Effector memory CD8-positive, alpha-beta T cell (primary cell): ENCODE data around the gene TRPM4.
"Not testable (repeated sequence)": the region's sequence is repeated elsewhere in the genome, so short reads cannot be mapped to it uniquely, and the experiment has no call there.

Source experiments
- ATAC-seq: fragments of 150-1000 bp; cut with Tn5 transposase; replicated peaks from 2 replicates; pipeline ENCODE4 v1.10.0; 2021; ENCODE audit warnings: mild to moderate bottlenecking, moderate library complexity
- DNase-seq, 3 experiments: peaks; one replicate each; pipeline ENCODE4 v3.0.0; 2021
- H3K27ac Mint-ChIP-seq, 2 donors: one replicate each; pipeline ENCODE4 v1.8.0; 2022; ENCODE audit warnings: mild to moderate bottlenecking in 2 of 2, mixed read lengths in 2 of 2, moderate library complexity in 2 of 2
- H3K27me3 Mint-ChIP-seq, 2 donors: one replicate each; pipeline ENCODE4 v1.8.0; 2022; ENCODE audit warnings: mixed read lengths in 2 of 2
- H3K36me3 Mint-ChIP-seq: one replicate; pipeline ENCODE4 v1.8.0; 2022; ENCODE audit warnings: mild to moderate bottlenecking, moderate library complexity, mixed read lengths; ENCODE audit not compliant: insufficient read depth
- H3K4me1 Mint-ChIP-seq, 2 donors: one replicate each; pipeline ENCODE4 v1.8.0; 2022; ENCODE audit warnings: low read depth in 2 of 2, mixed read lengths in 2 of 2
- H3K4me3 Mint-ChIP-seq, 2 donors: one replicate each; pipeline ENCODE4 v1.8.0; 2022; ENCODE audit warnings: mild to moderate bottlenecking in 2 of 2, mixed read lengths in 2 of 2, moderate library complexity in 2 of 2
- H3K9me3 Mint-ChIP-seq, 2 donors: one replicate each; pipeline ENCODE4 v1.8.0; 2022; ENCODE audit warnings: mixed read lengths in 2 of 2

The TRPM4 gene

GRCh38 chr19:49119411-49120324 is 37.9 kb upstream of the TRPM4 start, which contains the start of gene PPFIA3:
Gene PPFIA3 (plus strand): TSS chr19:49119544. CDS start chr19:49127874, 8,330 bp downstream.
- peak within 1 kb of the TSS; percentile 93 to 97 for H3K27ac Mint-ChIP-seq
- H3K9me3 Mint-ChIP-seq, result no peaks in the 10 kb centered on the region
- H3K36me3 Mint-ChIP-seq, result peaks cover 6% of the 10 kb centered on the region
- H3K4me3 Mint-ChIP-seq, result peak within 1 kb of the TSS; percentile 90 to 96
- ATAC-seq (no peak), DNase-seq (peak in 2 of 3 experiments; percentile 18 to 21)
- H3K27me3 Mint-ChIP-seq, result no peaks in the 10 kb centered on the region
- peaks cover 32 to 33% of the 10 kb centered on the region in 2 donors for H3K4me1 Mint-ChIP-seq

DNA sequence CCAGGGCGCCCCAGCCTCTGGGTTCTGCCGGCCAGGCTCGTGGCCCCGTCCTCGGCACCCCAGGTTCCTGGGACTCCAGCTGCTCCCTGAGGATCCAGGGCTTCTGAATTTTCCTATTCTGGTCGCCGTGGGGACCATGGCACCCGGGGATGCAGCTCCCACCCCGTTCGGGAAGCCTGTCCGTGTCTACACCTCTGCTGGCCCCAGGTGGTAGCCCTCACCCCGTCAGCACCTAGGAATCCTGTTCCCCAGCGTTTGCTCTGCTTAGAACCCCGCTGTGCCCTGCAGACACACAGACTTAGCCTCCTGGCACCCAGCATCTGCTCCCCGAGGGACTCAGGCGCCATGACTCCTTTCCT is 37.3 kb upstream of the TRPM4 start:
- H3K36me3 Mint-ChIP-seq, result peaks cover 6% of the 10 kb centered on the region
- no peak for DNase-seq
- peak overlapping the region; percentile 90 to 96 for H3K4me3 Mint-ChIP-seq
- no peaks in the 10 kb centered on the region for H3K27me3 Mint-ChIP-seq
- no peak overlapping the region for H3K27ac Mint-ChIP-seq
- ATAC-seq, result no peak
- peaks cover 27 to 28% of the 10 kb centered on the region in 2 donors for H3K4me1 Mint-ChIP-seq
- H3K9me3 Mint-ChIP-seq, result no peaks in the 10 kb centered on the region

DNA sequence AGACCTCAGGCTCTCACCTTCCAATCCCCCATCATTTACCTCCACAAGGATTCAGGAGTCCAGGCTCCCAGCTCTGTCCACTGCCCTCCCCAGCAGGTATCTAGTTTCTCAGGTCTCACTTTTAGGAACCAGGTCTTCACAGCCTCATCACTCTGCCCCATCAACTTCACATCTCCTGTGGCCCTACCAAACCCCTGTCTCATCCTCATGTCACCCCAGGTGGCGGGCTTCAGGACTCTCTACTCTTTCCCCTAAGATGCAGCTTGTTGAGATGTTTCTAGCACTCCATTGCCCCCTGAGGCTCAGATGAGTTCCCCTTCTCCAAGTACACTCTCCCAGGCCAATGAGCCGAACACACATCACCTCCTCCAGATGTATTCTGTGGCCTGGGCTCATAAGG is 36.7 kb upstream of the TRPM4 start:
- H3K9me3 Mint-ChIP-seq, result no peaks in the 10 kb centered on the region
- DNase-seq (no peak), ATAC-seq (no peak)
- H3K27me3 Mint-ChIP-seq, result no peaks in the 10 kb centered on the region
- no peak overlapping the region for H3K27ac Mint-ChIP-seq
- peak overlapping the region; percentile 90 to 96 for H3K4me3 Mint-ChIP-seq
- peaks cover 23 to 28% of the 10 kb centered on the region in 2 donors for H3K4me1 Mint-ChIP-seq
- H3K36me3 Mint-ChIP-seq, result peaks cover 6% of the 10 kb centered on the region

DNA sequence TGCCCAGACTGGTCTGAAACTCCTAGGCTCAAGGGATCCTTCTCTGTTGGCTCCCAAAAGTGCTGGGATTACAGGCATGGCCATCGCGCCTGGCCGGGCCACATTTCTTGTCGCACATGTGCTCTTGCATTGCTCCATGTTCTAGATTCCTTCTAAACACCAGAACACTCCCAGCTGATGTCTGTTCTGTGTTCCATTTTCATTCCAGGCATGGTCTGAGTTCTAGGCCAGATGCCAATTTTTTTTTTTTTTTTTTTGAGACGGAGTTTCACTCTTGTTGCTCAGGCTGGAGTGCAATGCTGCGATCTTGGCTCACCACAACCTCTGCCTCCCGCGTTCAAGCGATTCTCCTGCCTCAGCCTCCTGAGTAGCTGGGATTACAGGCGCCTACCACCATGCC is 35.8 kb upstream of the TRPM4 start:
- ATAC-seq, H3K27me3 Mint-ChIP-seq, H3K4me3 Mint-ChIP-seq, H3K36me3 Mint-ChIP-seq, H3K27ac Mint-ChIP-seq, DNase-seq, H3K9me3 Mint-ChIP-seq: not testable (repeated sequence)
- peaks cover 22 to 23% of the 10 kb centered on the region in 2 donors for H3K4me1 Mint-ChIP-seq

DNA sequence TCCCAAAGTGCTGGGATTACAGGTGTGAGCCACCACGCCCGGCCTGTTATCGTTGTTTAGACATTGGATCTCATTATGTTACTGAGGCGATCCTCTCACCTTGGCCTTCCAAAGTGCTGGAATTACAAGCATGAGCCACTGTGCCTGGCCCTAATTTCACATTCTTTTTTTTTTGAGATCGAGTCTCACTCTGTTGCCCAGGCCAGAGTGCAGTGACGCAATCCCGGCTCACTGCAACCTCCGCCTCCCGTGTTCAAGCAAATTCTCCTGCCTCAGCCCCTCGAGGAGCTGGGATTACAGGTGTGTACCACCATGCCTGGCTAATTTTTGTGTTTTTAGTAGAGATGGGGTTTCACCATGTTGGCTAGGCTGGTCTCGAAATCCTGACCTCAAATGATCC is 34.3 kb upstream of the TRPM4 start:
- H3K36me3 Mint-ChIP-seq, H3K4me3 Mint-ChIP-seq, DNase-seq, H3K9me3 Mint-ChIP-seq, H3K27me3 Mint-ChIP-seq, H3K27ac Mint-ChIP-seq, ATAC-seq: not testable (repeated sequence)
- H3K4me1 Mint-ChIP-seq, result peaks cover 13 to 15% of the 10 kb centered on the region in 2 donors

DNA sequence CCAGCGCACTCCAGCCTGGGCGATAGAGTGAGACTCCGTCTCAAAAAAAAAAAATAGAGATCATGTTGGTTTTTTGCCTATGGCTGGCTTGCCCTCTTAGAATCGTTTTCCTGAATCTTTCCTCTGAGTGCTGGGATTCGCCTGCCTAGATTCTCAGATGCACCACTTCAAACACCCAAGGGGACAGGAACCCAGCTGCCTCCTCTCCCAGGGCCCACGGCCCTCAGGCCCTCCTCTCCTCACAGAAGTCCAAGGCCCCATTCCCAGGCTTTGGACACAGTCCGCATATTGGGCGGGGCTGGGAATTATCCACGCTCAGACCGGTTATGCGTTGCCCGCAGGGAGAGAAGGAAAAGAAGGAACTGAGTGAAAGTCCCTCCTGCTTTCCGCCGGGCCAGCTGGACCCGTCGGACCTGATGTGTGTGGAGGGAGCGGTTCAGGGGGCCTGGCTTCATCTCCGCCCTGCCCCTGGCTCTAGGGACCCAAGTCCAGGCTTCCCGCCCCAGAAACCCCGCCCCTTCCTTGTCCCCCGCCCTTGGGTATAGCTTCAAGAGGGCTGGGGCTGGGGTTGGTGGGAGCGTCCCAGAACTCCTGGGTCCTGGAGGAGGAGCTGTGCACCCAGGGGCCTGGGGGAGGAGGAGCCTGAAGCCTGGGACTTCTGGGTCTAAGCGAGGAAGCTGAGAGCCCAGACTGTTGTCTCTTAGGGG is 32.4 kb upstream of the TRPM4 start:
- no peak overlapping the region for H3K4me3 Mint-ChIP-seq

DNA sequence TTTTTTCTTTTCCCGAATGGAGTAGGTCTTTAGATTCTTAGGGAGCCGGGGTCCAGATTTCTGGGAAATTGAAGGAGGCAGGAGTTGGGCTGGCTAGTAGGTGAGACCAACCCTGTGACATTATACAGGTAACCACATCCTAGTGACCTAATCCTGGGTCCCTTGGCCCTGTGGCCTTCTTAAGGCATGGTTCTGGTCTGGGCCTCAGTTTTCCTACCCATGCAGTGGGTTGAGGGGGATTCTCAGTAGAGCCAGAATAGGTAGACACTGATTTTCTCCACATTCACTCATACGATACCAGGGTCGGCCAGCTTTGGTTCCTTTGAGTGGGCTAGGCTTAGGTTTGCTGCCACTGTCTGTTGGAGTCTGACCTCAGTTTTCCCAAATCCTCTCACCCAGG is 31.0 kb upstream of the TRPM4 start:
- DNase-seq (no peak), ATAC-seq (no peak)
- Mint-ChIP-seq H3K9me3 (no peaks in the 10 kb centered on the region), H3K4me3 (peak overlapping the region in 1 of 2 donors; percentile 48), H3K4me1 (peaks cover 10 to 15% of the 10 kb centered on the region in 2 donors), H3K27ac (no peak overlapping the region), H3K36me3 (peaks cover 6% of the 10 kb centered on the region), H3K27me3 (no peaks in the 10 kb centered on the region)

More for the DNA sequence above, 32.4 kb upstream of the TRPM4 start:
- H3K36me3 Mint-ChIP-seq, result peaks cover 6% of the 10 kb centered on the region
- H3K27me3 Mint-ChIP-seq, result no peaks in the 10 kb centered on the region
- no peaks in the 10 kb centered on the region for H3K9me3 Mint-ChIP-seq
- peaks cover 18 to 22% of the 10 kb centered on the region in 2 donors for H3K4me1 Mint-ChIP-seq
- ATAC-seq (no peak), DNase-seq (no peak)
- H3K27ac Mint-ChIP-seq, result no peak overlapping the region

GRCh38 chr19:49127225-49127624 is 30.4 kb upstream of the TRPM4 start:
- not testable (repeated sequence) for DNase-seq, H3K27me3 Mint-ChIP-seq

GRCh38 chr19:49127674-49128544 is 29.7 kb upstream of the TRPM4 start:
- H3K27ac Mint-ChIP-seq, result peak overlapping the region; percentile 78 to 80
- peak; percentile 89 for ATAC-seq
- peaks cover 9% of the 10 kb centered on the region for H3K36me3 Mint-ChIP-seq
- H3K9me3 Mint-ChIP-seq, result no peaks in the 10 kb centered on the region
- H3K4me3 Mint-ChIP-seq, result peak overlapping the region; percentile 77 to 82
- peaks cover 12 to 15% of the 10 kb centered on the region in 2 donors for H3K4me1 Mint-ChIP-seq
- DNase-seq, result peak; percentile 92 to 95 (median 93)
- H3K27me3 Mint-ChIP-seq, result no peaks in the 10 kb centered on the region

More at GRCh38 chr19:49127225-49127624, 30.4 kb upstream of the TRPM4 start:
- not testable (repeated sequence) for H3K9me3 Mint-ChIP-seq, H3K36me3 Mint-ChIP-seq, ATAC-seq, H3K27ac Mint-ChIP-seq
- Mint-ChIP-seq H3K4me1 (peaks cover 10 to 15% of the 10 kb centered on the region in 2 donors), H3K4me3 (peak overlapping the region; percentile 48 to 56)

DNA sequence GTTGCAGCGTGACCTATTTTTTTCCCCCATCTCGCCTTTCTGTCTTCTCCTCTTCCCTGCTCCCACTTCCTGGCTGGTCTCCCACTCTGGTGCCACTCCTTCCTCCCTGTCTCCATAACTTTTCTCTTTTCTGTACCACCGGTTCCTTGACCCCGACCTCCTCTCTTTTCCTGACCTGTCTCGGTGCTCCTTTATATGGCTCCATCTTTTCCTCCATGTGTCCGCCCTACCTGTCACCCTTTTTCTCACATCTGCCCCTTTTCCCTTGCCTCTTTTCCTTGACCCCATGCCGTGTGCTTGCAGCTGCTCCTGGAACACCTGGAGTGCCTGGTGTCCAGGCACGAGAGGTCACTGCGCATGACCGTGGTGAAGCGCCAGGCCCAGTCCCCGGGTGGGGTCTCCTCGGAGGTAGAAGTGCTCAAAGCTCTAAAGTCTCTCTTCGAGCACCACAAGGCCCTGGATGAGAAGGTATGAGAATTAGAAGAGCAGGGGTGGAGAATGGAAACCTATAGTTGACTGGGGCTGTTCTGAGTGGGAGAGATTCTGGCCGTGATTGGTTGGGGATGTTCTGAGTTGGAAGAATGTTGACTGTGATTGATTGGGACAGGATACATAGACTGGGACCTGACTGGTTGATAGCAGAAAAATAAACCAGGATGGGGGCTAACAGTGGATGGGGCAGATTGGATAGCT is 28.9 kb upstream of the TRPM4 start:
- H3K4me1 Mint-ChIP-seq, result peaks cover 14 to 19% of the 10 kb centered on the region in 2 donors
- H3K27me3 Mint-ChIP-seq, result peaks cover 0 to 5% of the 10 kb centered on the region in 2 donors
- H3K9me3 Mint-ChIP-seq, result no peaks in the 10 kb centered on the region
- peak overlapping the region; percentile 77 to 82 for H3K4me3 Mint-ChIP-seq
- DNase-seq (no peak), ATAC-seq (no peak)
- H3K27ac Mint-ChIP-seq, result peak overlapping the region; percentile 78 to 80
- H3K36me3 Mint-ChIP-seq, result peaks cover 9% of the 10 kb centered on the region

DNA sequence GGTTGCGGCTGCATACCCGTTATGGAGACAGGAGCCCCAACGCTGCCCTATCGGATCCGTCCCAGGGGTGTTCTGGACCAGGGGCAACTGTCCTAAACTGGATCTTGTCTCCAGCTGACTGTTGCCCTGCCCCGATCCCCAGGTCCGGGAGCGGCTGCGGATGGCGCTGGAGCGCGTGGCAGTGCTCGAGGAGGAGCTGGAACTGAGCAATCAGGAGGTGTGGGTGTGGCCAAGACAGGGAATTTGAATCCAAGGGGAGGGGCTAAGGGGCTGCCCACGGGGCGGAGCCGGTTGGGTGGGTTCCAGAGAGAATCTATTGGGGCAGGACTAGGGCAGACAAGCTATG is 28.4 kb upstream of the TRPM4 start:
- Mint-ChIP-seq H3K4me1 (peaks cover 15 to 20% of the 10 kb centered on the region in 2 donors), H3K36me3 (peaks cover 9% of the 10 kb centered on the region), H3K27me3 (peaks cover 0 to 10% of the 10 kb centered on the region in 2 donors), H3K9me3 (no peaks in the 10 kb centered on the region), H3K4me3 (peak overlapping the region in 1 of 2 donors; percentile 82), H3K27ac (no peak overlapping the region)
- DNase-seq (no peak), ATAC-seq (no peak)

- Mint-ChIP-seq H3K27ac (no peak overlapping the region), H3K9me3 (no peaks in the 10 kb centered on the region), H3K36me3 (peaks cover 9% of the 10 kb centered on the region), H3K27me3 (peaks cover 0 to 15% of the 10 kb centered on the region in 2 donors), H3K4me1 (peaks cover 15 to 20% of the 10 kb centered on the region in 2 donors), H3K4me3 (no peak overlapping the region)
- no peak for DNase-seq
- ATAC-seq, result no peak
These were observed 27.3 kb upstream of the TRPM4 start for GRCh38 chr19:49130325-49130724.
